ENCODE results near the gene IFI35.

DNA sequence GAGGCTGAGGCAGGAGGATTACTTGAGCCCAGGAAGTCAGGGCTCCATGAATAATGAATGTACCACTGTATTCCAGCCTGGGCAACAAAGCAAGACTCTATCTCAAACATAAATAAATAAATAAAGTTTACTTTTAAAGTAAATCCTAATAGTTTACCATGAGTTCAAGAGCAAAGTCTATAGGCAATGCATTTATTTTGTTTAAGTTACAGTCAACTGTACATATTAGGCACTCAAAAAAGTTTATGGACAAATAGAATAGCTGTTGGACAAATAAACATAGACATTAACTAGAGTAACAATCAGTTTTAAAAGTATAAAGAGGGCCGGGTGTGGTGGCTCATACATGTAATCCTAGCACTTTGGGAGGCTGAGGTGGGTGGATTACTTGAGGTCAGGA, 38.7 kb upstream of the IFI35 start:
- TF ChIP-seq, protein P1, sequence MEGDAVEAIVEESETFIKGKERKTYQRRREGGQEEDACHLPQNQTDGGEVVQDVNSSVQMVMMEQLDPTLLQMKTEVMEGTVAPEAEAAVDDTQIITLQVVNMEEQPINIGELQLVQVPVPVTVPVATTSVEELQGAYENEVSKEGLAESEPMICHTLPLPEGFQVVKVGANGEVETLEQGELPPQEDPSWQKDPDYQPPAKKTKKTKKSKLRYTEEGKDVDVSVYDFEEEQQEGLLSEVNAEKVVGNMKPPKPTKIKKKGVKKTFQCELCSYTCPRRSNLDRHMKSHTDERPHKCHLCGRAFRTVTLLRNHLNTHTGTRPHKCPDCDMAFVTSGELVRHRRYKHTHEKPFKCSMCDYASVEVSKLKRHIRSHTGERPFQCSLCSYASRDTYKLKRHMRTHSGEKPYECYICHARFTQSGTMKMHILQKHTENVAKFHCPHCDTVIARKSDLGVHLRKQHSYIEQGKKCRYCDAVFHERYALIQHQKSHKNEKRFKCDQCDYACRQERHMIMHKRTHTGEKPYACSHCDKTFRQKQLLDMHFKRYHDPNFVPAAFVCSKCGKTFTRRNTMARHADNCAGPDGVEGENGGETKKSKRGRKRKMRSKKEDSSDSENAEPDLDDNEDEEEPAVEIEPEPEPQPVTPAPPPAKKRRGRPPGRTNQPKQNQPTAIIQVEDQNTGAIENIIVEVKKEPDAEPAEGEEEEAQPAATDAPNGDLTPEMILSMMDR (conservative IDR thresholded peaks at IDR 0.05; ENCODE audit: low read length) = no peak
- no peak for TF ChIP-seq EZH2phosphoT487 (IDR thresholded peaks at IDR 0.05; ENCODE audit: borderline replicate concordance, low read depth, low read length)
